SK-N-SH (cell line): Measurements from ENCODE around the gene CCDC188. TPM values are rescaled to one million over a fixed set of nuclear protein-coding genes. Genes with fewer than 3 reads are reported as not detected.
A peak's percentile ranks its signal among the peaks of the same experiment; 100 is the strongest.

Experiments used
- CHD2 ChIP-seq: fragments of 150-350 bp; IDR thresholded peaks from 2 replicates; pipeline ENCODE4 v1.6.1; 2018; ENCODE audit warnings: low read length; ENCODE audit not compliant: partially characterized antibody
- EP300 ChIP-seq, 2 experiments: IDR thresholded peaks; 2 replicates each; pipeline versions ENCODE4 v1.4.0 to v1.6.1; 2012; ENCODE audit warnings: borderline replicate concordance in 1 of 2, low read depth in 1 of 2, low read length in 1 of 2
- EZH2phosphoT487 ChIP-seq: fragments of 200-600 bp; sonication (generic); IDR thresholded peaks from 2 replicates; pipeline ENCODE4 v1.6.1; 2017; ENCODE audit warnings: low read depth, mixed run types, mild to moderate bottlenecking, antibody characterized with exemption, moderate library complexity, borderline replicate concordance
- FOXJ3 ChIP-seq: sonication (generic); formaldehyde crosslinking; IDR thresholded peaks from 2 replicates; pipeline ENCODE4 v1.5.1; 2020; ENCODE audit warnings: mild to moderate bottlenecking, missing genetic modification reagents
- GATA2 ChIP-seq: sonication (generic); formaldehyde crosslinking; IDR thresholded peaks from 2 replicates; pipeline ENCODE4 v1.5.0; 2020; ENCODE audit warnings: mild to moderate bottlenecking, missing genetic modification reagents
- MAX ChIP-seq: IDR thresholded peaks from 2 replicates; pipeline ENCODE4 v1.4.0; 2012; ENCODE audit warnings: low read depth
- MXI1 ChIP-seq: IDR thresholded peaks from 2 replicates; pipeline ENCODE4 v1.6.1; 2012; ENCODE audit warnings: mild to moderate bottlenecking, low read depth, low read length, improper control_type of control experiment
- NFIC ChIP-seq: IDR thresholded peaks from 2 replicates; pipeline ENCODE4 v1.4.0; 2012; ENCODE audit warnings: borderline replicate concordance
- NRF1 ChIP-seq: IDR thresholded peaks from 2 replicates; pipeline ENCODE4 v1.6.1; 2012; ENCODE audit warnings: low read depth, mild to moderate bottlenecking, low read length
- PBX3 ChIP-seq: IDR thresholded peaks from 2 replicates; pipeline ENCODE4; 2012
- POLR2AphosphoS5 ChIP-seq: IDR thresholded peaks from 2 replicates; pipeline ENCODE4 v1.6.1; 2012; ENCODE audit warnings: low read depth, low read length
- REST ChIP-seq: IDR thresholded peaks from 2 replicates; pipeline ENCODE4 v1.6.1; 2012; ENCODE audit warnings: mild to moderate bottlenecking, low read depth, low read length, moderate library complexity
- RFX5 ChIP-seq: IDR thresholded peaks from 2 replicates; pipeline ENCODE4 v1.6.1; 2012; ENCODE audit warnings: mild to moderate bottlenecking, improper control_type of control experiment, low read length
- RXRA ChIP-seq: IDR thresholded peaks from 2 replicates; pipeline ENCODE4 v1.4.0; 2012; ENCODE audit warnings: low read depth, mild to moderate bottlenecking, borderline replicate concordance
- TAF1 ChIP-seq: IDR thresholded peaks from 2 replicates; pipeline ENCODE4 v1.6.1; 2012; ENCODE audit warnings: low read depth, mild to moderate bottlenecking, low read length, moderate library complexity, borderline replicate concordance
- TCF12 ChIP-seq: IDR thresholded peaks from 2 replicates; pipeline ENCODE4 v1.4.0; 2012
- USF1 ChIP-seq: IDR thresholded peaks from 2 replicates; pipeline ENCODE4 v1.4.0; 2012; ENCODE audit warnings: low read depth, borderline replicate concordance
- polyA plus RNA-seq, 3 experiments: library from polyadenylated mRNA; depleted of rRNA; stranded (reverse); fragments of >200 nt; gene quantifications; 2 replicates each; pipeline ENCODE4 v1.2.3, GENCODE V29; 2012

The CCDC188 gene
- polyA plus RNA-seq, 1 of the 3 experiments (the other 2 are of a cell fraction), result 21.1 TPM

- no peak for TF ChIP-seq RFX5
- no peak for TF ChIP-seq EZH2phosphoT487
- no peak for TF ChIP-seq FOXJ3
- TF ChIP-seq NRF1, result peak; percentile 90
- TF ChIP-seq TAF1, result peak; percentile 49; the same call in 1 of the 2 replicates
- TF ChIP-seq RXRA, result peak; percentile 40; the same call in 1 of the 2 replicates
- TF ChIP-seq EP300 (IDR thresholded peaks at IDR 0.05; ENCODE audit: borderline replicate concordance in 1 of 2, low read depth in 1 of 2, low read length in 1 of 2), result 0 out of 4 replicates have a peak, but pooled peaks of 1 of the 2 experiments have one; percentile 44
- peak; percentile 96 for TF ChIP-seq MAX
- no peak for TF ChIP-seq GATA2 (CRISPR knock-in tag)
- TF ChIP-seq TCF12, result no peak; the same call in 1 of the 2 replicates
- peak; percentile 75; the same call in 1 of the 2 replicates for TF ChIP-seq MXI1
- TF ChIP-seq CHD2, result peak; percentile 92
- TF ChIP-seq POLR2AphosphoS5, result no peak; the same call in 1 of the 2 replicates
- peak; percentile 7; the same call in 1 of the 2 replicates for TF ChIP-seq REST
- TF ChIP-seq NFIC, result peak; percentile 33; the same call in 1 of the 2 replicates
- TF ChIP-seq PBX3, result peak; percentile 53
- TF ChIP-seq USF1, result peak; percentile 49; the same call in 1 of the 2 replicates
Measured at GRCh38 chr22:20116951-20117632, 33.8 kb downstream of the CCDC188 start, which contains the start of gene TRMT2A (continued).
